GM19452 (cell line): ENCODE measurements around the gene ACAP2.
"Not testable (repeated sequence)": the region's sequence is repeated elsewhere in the genome, so short reads cannot be mapped to it uniquely, and the experiment has no call there.

Source experiments
- ATAC-seq: cut with Tn5 transposase; IDR thresholded peaks from one replicate; pipeline ENCODE4 v1.9.1; 2021; ENCODE audit not compliant: unreplicated experiment

The ACAP2 gene

DNA sequence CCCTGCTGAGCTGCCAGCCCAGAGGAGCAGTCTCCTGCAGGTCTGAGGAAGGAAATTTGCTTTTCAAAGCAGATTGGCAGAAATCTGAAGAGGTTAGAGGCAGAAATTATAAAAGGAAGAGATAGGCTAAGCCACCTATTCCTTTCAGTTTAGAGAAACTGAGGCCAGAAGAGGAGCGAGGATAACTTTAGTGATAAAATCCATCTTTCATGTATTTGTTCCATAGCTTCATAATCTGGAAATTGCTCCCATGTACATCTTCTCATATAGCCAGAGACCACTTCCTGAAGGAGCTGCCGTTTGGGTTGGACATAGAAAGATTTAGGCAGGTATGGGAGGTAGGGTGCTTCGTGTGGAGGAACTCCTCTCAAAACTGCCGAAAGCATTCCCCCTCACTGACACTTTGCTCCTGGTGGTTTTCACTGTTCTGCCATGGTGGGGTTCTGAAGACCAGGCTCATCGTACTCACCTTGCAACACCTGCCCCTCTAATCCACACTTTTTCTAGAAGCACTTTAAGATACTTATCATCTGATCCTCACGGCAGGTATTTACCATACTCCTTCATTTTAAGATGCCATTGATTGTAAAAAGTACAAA, 670 bp upstream of the ACAP2 start:
- ATAC-seq = no peak

DNA sequence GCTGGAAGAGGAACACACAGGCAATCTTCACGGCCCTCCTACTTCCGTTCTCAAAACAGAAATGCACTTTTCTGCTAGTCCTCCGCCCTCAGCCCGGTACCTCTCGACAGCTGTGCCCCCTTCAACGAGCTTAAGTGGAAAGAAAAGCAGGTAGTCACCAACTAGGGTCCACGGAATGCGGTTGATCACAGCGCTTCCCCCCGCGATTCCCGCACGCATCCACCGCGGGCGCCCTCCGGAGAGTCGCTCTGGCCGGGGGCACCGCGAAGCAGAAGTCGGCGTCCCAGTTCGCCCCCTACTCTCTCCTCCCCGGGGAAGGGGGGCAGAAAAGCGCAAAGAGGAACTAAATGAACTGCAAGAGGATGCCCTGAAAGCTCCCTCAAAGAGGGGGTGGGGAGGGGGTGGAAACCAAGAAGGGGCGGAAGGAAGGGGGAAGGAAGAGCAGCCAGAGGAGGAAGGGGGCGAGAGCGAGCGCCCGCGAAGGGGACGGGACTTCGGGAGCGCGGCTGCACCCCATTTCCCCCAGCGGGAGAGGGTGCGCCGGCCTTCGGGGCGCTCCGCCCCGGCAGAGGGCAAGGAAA, 738 bp downstream of the ACAP2 start:
- peak; percentile 1 for ATAC-seq

- peak; percentile 4 for ATAC-seq
Measured at GRCh38 chr3:195441476-195441991, 1.3 kb downstream of the ACAP2 start.

GRCh38 chr3:195441051-195441450, 1.8 kb downstream of the ACAP2 start:
- no peak for ATAC-seq

DNA sequence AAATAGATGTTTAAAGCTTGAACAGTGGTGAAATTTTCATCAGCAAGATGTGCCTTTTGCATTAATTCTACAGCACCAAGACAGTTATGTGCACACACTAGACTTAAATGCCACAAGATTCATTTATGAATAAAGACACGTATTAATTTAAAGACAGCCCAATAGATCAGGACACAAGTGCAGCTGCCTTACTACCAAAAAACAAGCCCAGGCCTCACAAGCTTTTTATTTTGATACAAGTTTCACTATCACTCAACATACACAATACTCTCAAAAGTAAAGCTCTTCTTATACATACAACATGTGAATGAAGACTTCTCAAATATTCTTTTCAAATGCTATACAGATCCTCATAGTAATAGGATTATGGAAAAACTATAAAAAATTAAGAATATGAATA, 2.4 kb downstream of the ACAP2 start:
- no peak for ATAC-seq

- ATAC-seq = no peak
Measured at GRCh38 chr3:195438371-195438770, 4.4 kb downstream of the ACAP2 start.

- no peak for ATAC-seq
Measured at GRCh38 chr3:195425849-195426248, 17.0 kb downstream of the ACAP2 start.

DNA sequence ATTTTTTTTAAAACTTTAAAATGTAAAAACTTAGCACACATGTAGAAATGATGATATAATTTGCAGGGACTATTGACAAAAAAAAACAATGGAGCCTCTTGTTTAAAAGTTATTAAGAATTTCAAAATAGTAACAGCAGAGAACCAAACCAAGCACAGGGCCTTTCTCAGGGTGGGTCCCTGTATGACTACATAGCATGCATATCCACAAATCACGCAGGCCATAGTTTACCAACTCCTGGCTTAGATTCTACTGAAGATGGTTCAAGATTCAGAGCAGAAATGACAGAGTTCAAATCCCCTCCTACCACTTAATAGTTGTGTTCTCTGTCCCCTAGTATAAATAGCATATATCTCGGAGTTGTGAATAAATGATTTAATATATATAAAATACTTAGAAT, 19.0 kb downstream of the ACAP2 start:
- ATAC-seq = no peak

DNA sequence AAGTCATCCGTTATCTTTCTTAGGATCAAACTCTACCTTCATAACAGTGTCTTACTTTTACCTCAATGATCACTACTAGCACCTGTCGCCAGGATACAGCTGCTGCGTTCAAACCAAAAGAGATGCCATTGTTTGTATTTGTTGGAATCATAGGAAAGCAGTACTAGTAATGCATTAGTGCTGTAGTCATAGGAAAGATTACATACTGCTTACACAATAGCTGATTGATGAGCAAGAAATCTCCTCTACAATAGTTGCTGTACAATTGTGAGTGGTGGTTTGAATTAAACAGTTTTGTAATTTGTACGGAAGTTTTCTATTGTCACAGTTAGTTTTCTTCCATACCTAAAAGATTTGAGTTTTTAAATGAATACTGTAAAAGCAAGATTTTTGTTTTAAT, 21.4 kb downstream of the ACAP2 start:
- ATAC-seq = no peak

DNA sequence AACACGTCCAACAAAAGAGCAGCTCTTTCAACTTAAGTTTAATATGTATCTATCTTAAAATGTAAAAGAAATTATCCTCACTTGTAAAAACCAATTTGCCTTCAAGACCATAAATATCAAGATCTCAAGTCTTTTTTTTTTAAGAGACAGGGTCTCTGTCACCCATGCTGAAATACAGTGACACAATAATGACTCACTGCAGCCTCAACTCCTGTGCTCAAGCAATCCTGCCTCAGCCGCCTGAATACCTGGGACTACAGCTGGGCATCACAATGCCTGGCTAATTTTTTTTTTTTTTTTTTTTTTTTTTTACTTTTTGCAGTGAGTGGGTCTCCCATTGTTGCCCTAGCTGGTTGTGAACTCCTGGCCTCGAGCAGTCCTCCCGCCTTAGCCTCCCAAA, 26.0 kb downstream of the ACAP2 start:
- ATAC-seq = no peak

GRCh38 chr3:195411836-195412235, 31.0 kb downstream of the ACAP2 start:
- ATAC-seq = no peak

DNA sequence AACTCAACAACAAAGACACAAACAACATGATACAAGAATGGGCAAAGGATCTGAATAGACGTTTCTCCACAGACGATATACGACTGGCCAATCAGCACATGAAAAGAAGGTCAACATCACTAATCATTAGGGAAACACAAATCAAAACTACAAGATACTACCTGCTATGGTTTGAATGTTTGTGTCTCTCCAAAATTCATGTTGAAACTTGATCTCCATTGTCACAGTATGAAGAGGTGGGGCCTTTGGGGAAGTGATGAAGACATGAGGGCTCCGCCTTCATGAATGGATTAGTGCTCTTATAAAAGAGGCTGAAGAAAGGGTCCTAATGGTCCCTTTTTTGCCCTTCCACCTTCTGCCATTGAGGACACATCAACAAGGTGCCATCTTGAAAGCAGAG, 32.3 kb downstream of the ACAP2 start:
- no peak for ATAC-seq

GRCh38 chr3:195407531-195408409, 35.0 kb downstream of the ACAP2 start:
- no peak for ATAC-seq

GRCh38 chr3:195405651-195406050, 37.2 kb downstream of the ACAP2 start:
- no peak for ATAC-seq

GRCh38 chr3:195403841-195404408, 38.9 kb downstream of the ACAP2 start:
- no peak for ATAC-seq

DNA sequence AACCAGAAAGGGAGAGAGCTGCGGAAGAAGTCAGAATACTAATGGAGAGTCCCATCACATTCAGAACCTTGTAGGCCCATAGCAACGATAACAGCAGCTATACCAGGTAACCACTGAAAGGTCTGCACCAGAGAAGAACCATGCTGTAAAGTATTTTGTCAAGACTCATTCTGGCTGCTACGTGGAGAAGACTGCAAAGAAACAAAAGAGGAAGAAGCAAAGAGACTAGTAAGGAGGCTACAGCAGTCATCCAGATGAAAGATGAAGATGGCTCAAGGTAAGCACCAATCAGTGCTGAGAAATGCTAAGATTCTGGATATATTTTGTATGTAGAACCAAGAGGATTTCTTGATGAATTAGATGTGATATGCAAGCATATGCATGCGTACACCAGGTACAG, 39.6 kb downstream of the ACAP2 start:
- ATAC-seq = no peak

- no peak for ATAC-seq
Measured at GRCh38 chr3:195401943-195402342, 40.9 kb downstream of the ACAP2 start.

GRCh38 chr3:195398460-195398859, 44.4 kb downstream of the ACAP2 start:
- ATAC-seq = not testable (repeated sequence)

GRCh38 chr3:195397524-195397923, 45.3 kb downstream of the ACAP2 start:
- ATAC-seq = no peak

- ATAC-seq = no peak
Measured at GRCh38 chr3:195395208-195395816, 47.5 kb downstream of the ACAP2 start.

- ATAC-seq = no peak
Measured at GRCh38 chr3:195394700-195395099, 48.1 kb downstream of the ACAP2 start.
